IPS-NIHi11 (cell line): ENCODE results near the gene TFPT.

Experiments used
- DNase-seq: peaks from one replicate; pipeline ENCODE4 v3.0.0; 2012; ENCODE audit warnings: mixed read lengths, low spot score

TFPT gene

GRCh38 chr19:54149021-54149812 lies 33.8 kb upstream of the TFPT start:
- no peak for DNase-seq

GRCh38 chr19:54148158-54148557 lies 32.7 kb upstream of the TFPT start:
- no peak for DNase-seq

GRCh38 chr19:54147676-54148075 lies 32.2 kb upstream of the TFPT start:
- no peak for DNase-seq

GRCh38 chr19:54145541-54146158 lies 30.2 kb upstream of the TFPT start:
- DNase-seq, result no peak

GRCh38 chr19:54142166-54142780 lies 26.8 kb upstream of the TFPT start:
- DNase-seq, result no peak

- DNase-seq, result no peak
Observed at GRCh38 chr19:54141356-54141755, 25.9 kb upstream of the TFPT start.

GRCh38 chr19:54138489-54139256 lies 23.2 kb upstream of the TFPT start:
- no peak for DNase-seq

- peak; percentile 78 for DNase-seq
Observed at GRCh38 chr19:54137699-54138488, 22.4 kb upstream of the TFPT start, which contains the start of gene CNOT3. TSS of gene CNOT3 (plus strand) at chr19:54137762. CDS start at chr19:54142979, 5,217 bp downstream.

GRCh38 chr19:54136864-54137698 lies 21.6 kb upstream of the TFPT start:
- peak; percentile 99 for DNase-seq

GRCh38 chr19:54136086-54136863 lies 20.8 kb upstream of the TFPT start:
- DNase-seq, result no peak

GRCh38 chr19:54133957-54134590 lies 18.6 kb upstream of the TFPT start:
- no peak for DNase-seq

GRCh38 chr19:54133312-54133956 lies 18.0 kb upstream of the TFPT start:
- no peak for DNase-seq

- no peak for DNase-seq
Observed at GRCh38 chr19:54129617-54129996, 14.2 kb upstream of the TFPT start.

- DNase-seq, result no peak
Observed at GRCh38 chr19:54128796-54129616, 13.5 kb upstream of the TFPT start.

- DNase-seq, result no peak
Observed at GRCh38 chr19:54128441-54128725, 12.9 kb upstream of the TFPT start.

GRCh38 chr19:54127688-54128440 lies 12.4 kb upstream of the TFPT start:
- no peak for DNase-seq

GRCh38 chr19:54125713-54126112 lies 10.3 kb upstream of the TFPT start:
- DNase-seq, result no peak
